Suppressor macrophage (primary cell): Measurements from ENCODE around the gene RGL1.
A peak's percentile ranks its signal among the peaks of the same experiment; 100 is the strongest.

Source experiments
- DNase-seq, 4 experiments: peaks; one replicate each; pipeline ENCODE4 v3.0.0-alpha.2; 2020 to 2022

Gene RGL1

GRCh38 chr1:183918589-183918988 lies 113.7 kb downstream of the RGL1 start:
- no peak for DNase-seq

- no peak for DNase-seq
These were observed 115.7 kb downstream of the RGL1 start for GRCh38 chr1:183920651-183921050.

DNA sequence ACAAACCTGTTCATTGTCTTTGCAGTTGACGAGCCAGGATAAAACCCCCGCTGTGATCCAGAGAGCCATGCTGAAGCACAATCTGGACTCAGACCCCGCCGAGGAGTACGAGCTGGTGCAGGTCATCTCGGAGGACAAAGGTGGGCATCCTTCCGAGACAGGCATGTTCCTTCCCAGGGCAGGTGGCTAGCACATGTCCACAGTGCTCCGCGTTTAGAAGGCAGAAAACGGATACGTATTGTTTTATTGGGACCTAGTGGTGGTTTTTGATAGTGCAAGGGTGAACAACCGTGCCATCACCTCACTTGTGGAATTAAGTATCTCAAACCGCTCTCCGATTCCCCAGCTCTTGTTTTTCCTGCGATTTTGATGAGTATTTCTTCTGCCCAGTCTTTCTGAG lies 117.3 kb downstream of the RGL1 start:
- DNase-seq, result no peak

DNA sequence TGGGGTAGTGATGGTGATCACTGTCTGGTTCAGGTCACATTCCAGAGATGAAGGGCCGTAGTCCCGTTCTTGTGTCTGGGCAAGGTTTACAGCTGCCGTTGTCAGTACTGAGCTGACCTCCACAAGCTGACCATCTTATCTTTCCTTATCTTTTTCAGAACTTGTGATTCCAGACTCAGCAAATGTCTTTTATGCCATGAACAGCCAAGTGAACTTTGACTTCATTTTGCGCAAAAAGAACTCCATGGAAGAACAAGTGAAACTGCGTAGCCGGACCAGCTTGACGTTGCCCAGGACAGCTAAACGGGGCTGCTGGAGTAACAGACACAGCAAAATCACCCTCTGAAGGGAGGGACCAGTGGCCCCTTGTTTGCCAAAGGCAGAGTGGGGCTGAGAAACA lies 121.0 kb downstream of the RGL1 start:
- DNase-seq, result no peak

GRCh38 chr1:183926983-183927382 lies 122.1 kb downstream of the RGL1 start:
- DNase-seq, result no peak

DNA sequence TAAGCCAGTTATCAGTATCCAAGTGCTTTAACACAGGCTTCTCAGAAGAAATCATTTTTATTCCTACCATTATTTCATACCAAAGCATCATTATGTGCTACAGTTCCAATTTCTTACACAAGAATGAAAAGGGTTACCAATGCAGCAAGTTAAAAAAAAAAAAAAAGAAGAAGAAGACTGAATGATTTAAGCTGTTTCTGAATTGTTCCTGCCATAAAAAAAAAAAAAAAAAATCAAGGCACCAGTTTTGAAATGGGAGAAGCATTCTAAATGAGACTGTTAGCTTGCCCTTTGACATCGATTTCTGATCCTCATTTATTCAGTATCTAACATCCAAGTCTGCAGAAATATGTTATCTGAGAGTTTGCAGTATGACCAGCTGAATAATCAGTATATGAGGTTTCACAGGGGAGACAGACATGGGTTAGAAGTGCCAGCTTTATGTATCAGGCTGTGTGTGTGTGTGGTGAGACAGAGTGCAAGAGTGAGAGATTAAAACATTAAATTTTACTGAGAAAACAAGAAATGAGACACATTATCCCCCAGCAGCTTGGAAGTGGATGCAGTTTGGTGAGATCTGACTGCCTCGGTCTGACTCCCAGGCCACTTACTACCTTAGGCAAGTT lies 126.8 kb downstream of the RGL1 start:
- DNase-seq, result no peak

DNA sequence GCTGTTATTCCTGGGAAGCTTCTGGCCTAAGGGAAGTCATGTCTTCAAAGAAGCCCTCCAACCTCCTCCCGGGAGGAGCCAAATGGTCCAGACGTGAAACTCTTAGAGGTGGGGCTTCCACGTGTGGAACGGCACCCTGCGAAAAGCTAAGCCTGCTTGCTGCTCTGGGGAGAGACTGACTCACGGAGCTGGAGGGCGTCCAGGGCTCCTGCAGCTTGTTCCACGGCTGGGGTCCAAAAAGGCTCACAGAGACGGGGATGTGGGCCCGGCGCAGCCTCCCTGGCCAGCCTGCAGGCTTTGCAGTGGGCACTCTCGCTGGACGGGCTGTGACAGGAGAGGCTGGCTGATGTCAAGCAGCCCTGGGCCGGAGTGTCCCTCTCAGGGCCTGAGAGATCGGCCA lies 127.5 kb downstream of the RGL1 start:
- DNase-seq, result peak in 1 of 4 experiments; percentile 27

DNA sequence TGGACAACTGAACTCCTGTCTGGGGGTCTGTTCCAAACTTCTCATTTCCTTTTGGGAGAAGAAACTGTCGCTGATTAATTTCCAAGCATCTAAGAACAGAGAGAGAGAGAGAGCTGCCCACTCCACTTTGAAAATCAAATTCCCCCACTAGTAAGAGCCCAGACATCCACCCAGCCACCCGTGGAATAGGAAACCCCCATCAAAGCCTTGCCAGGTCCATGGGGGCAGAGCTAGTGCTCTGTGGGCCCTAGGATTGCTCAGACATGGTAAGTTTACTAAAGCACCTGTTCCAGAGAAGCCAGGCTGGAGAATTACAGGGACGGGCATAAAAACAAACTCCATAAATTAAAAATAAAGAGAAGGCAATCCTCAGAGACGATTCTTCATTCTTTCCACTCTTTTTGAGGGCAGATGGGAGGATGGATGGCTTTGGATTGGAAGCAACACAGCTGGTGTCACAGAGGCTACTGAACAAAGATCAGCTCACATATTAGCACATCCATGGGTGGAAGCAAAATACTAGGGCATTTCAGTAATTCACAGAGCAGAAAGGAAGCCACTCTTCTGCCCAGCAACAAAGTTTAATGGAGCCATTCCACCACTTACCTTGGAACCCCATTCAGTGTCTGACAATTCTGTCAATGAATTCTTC lies 128.7 kb downstream of the RGL1 start:
- no peak for DNase-seq

DNA sequence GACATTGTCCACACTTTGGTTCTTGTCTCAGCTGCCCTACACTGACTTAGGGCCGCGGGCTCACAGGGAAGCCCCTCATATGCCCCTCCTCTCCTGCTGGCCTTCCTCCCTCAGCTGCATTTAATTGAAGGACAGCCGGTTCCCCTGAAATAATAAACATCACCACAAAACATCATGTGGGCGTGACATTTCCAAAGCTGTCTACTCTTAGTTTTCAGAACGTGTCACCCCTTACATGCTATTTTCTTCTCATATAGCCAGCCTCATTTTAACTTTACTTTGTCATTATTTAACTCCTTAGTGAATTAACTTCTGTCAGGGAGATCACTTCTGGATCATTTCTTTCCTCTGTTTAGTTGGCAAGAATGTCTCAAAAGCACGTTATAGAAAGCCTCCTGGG lies 129.4 kb downstream of the RGL1 start:
- peak in 2 of 4 experiments; percentile 34 for DNase-seq

- no peak for DNase-seq
These were observed 131.1 kb downstream of the RGL1 start for GRCh38 chr1:183936009-183936408.

- DNase-seq, result peak in 3 of 4 experiments; percentile 17 to 38 (median 36)
These were observed 131.9 kb downstream of the RGL1 start for GRCh38 chr1:183936791-183937190.

GRCh38 chr1:183937611-183938010 lies 132.7 kb downstream of the RGL1 start:
- no peak for DNase-seq

DNA sequence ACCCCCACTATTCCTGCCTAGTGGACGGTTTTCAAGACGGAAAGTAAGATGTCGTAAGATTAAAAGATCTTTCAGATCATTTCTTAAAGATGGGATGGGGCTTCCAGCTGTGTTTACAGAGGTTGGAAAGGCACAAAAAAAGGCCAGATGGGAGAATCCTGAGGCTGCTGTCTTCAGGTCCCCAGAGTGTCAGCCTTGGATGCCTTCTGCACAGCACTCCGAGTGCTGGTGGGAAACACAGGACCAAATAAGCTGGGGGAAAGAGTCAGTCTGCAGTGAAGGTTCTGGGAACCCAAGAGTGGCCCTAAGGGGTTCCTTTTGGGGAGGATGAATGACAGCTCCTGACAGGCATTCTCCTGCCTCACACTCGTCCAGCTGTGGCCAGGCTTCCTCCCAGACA lies 136.1 kb downstream of the RGL1 start:
- no peak for DNase-seq

DNA sequence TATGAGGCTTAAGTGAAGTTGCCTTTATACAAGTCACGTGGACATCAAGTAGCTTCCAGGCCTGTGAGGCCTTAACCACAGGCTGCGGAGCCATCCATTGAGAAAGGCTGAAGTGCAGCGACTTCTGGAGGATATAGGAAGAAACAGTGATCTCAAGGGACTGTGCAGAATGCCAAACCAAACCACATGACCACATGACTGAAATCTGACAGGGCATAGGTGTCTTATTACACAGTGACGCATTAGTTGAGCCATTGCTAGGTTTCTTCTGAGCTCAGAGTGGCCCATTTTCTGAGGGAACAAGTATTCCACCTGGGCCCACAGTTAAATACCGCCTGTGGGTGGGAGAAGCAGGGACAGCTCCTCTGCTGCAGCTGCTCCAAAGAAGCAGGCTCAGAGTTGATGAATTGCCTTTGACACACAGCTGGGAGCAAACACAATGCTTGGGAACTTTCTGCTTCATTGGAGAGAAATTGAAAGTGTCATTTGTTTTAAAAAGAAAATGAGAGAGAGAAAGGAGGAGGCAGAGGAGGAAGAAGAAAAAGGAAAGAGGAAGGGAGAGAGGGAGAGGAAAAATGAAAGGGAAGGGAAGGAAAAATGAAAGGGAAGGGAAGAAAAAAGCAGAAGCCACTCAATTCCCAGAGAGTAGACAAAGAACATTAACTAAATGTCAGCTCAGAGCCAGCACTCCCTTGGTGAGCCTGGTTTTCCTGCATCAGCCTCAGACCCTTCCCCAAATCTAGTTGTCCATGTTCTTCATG lies 138.2 kb downstream of the RGL1 start:
- DNase-seq, result peak; percentile 49 to 73 (median 63)

DNA sequence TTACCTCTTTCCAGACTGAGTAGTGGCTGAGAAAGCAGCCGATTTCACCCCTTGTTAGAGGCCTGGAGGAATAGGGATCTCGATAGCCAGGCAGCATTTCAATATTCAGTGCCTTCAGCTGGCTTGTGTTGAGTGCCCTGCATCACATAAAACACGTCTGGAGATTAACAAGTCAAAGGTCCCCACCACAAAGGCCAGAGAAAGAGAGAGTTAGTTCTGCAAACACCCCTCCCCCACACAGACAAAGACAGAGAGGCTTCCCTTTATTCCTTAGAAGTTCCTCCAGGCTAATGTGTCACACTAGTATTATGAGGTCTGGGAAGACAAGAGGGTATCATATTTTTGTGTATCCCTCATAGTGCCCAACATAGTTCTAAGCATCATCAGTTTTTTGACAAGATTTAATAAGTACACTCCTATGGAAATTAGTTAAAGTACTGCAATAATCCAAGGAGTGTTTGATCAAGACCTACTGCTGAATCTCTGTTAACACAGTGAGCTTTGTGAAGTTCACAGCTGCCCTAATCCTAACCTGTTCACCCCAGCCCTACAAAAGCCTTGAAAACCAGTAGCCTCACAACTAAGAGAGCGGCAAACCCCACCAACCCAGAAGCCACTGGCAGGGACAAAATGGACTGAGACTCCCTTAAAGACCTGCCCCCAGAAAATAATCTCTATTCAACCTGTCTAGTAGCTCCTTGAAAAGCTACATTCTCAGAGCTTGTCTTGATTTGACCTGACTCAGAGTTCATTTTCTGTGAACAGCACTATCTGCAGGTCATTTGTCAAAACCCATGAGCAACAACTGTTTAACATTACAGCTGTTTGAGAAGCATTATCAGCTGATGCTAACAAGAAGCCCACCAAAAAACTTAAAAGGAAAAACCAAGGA lies 140.8 kb downstream of the RGL1 start:
- peak; percentile 70 to 85 (median 74) for DNase-seq

DNA sequence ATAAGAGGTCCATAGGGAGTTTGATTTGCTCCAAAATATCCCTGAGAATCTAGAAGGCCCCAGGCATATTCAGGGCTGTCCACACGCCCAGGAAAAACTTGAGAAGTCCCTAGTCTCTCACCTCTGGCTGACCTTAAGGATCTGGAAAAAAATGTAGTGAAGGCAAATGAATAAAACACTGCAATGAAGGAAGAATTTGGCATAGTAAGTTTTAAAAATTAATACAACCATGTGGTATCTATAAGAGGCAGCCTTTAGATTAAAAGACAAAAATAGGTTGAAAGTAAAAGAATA lies 141.3 kb downstream of the RGL1 start:
- no peak for DNase-seq

- DNase-seq, result no peak
These were observed 143.1 kb downstream of the RGL1 start for GRCh38 chr1:183947988-183948387.

DNA sequence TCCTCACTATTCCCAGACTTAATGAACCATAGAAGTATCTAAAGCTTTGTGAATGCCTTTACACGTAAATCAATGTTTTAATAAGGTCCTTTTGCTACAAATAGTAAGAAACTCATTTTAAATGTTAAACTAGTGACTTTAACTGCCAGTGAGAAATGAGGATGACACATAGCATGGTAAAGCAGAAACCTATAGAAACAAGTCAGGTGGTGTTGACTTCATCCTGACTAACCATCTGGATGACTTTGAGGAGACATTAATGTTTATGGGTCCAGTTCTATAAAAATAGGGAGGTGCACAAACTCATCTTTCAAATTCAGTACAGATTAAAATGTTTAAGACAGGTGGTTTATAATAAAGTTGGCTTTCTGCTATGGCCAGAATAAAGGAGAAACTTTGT lies 147.2 kb downstream of the RGL1 start:
- peak in 3 of 4 experiments; percentile 20 to 58 (median 54) for DNase-seq

DNA sequence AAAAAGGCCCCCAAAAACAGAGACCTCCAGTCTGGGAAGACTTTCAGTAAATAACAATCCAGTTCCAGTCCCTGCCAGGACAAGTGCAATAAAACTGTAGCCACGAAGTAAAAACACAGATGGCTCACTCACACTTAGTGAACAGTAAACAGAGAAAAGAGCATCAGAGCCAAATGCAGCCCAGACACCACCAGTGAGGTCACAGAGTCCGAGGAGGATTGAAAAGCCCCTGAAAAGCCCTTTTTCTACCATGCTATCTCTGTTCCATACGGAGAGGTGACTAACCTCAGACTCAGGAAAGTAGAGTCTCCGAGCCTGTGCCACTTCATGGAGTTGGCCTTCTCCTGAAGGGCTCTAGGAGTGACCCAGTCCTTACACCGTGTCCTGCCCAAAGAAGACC lies 148.1 kb downstream of the RGL1 start:
- DNase-seq, result no peak

DNA sequence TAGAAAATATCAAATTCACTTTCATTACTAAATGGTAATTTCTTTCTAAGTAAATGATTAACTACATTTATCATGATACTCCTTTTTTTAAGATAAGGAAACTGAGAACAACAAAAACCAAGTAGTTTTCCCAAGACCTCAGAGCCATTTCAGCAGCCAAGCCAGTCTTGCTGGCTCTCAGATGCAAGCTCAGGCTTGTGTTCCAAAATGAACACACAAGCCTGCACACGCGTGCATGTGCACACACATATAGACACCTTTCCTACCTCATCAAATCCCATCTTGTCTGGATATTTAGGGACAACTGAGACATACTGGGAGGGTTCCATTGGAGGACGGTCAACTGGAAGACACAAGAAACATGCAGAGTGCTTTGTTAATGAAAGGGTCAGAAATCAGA lies 149.6 kb downstream of the RGL1 start:
- no peak for DNase-seq

DNA sequence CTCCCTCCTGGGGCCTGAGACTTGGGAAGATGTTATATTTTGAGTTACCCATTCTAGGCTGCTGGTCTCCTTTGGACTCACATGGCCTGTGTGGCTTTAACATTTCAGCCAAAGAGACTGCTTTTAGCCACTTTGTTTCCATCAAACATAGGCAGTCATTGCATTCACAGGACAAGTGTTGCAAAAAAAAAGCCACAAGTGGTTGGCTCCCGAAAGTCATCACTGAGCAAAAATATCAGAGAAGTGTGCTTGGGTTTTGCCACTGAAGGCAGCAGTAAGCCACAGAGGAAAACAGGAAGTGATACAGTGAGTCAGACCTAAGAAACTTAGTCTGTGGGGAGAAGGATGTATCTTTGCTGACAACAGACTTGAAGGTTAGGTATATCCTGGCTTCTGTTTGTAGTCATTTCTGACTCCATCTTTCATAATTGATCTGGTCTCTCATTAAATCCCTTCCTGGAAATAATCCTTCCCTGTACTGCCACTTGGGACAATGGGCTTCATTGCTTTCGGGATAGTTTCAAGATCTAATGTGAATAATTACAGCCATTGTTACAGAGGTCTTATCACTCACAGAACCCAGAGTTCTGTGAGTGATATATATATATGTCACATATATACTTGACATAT lies 151.8 kb downstream of the RGL1 start:
- DNase-seq, result peak; percentile 84 to 97 (median 90)

GRCh38 chr1:183957216-183957830 lies 152.4 kb downstream of the RGL1 start:
- DNase-seq, result no peak
